Testis (tissue), 3 donors: ENCODE data around the gene RND3. TPM values are rescaled to one million over a fixed set of nuclear protein-coding genes. Genes with fewer than 3 reads are reported as not detected.

Experiments
- DNase-seq: peaks from one replicate; pipeline ENCODE4 v3.0.0-alpha.2; 2019
- H3K27ac ChIP-seq, 2 donors: fragments of 200-600 bp; sonication (generic); one replicate each; pipeline ENCODE4 v1.5.1; 2019
- H3K27me3 ChIP-seq: fragments of 200-600 bp; sonication (generic); one replicate; pipeline ENCODE4 v1.5.1; 2019
- H3K36me3 ChIP-seq: fragments of 200-600 bp; sonication (generic); one replicate; pipeline ENCODE4 v1.5.1; 2017; ENCODE audit warnings: low read depth; ENCODE audit errors: missing control alignments
- H3K4me1 ChIP-seq: fragments of 200-600 bp; sonication (generic); one replicate; pipeline ENCODE4 v1.5.1; 2019
- H3K4me3 ChIP-seq, 2 donors: fragments of 200-600 bp; sonication (generic); one replicate each; pipeline ENCODE4 v1.5.1; 2017 to 2019
- H3K9me3 ChIP-seq: fragments of 200-600 bp; sonication (generic); one replicate; pipeline ENCODE4 v1.5.1; 2017
- POLR2A ChIP-seq: fragments of 450-650 bp; IDR thresholded peaks from one replicate; pipeline ENCODE4 v1.6.1; 2017; ENCODE audit warnings: antibody characterized with exemption, mild to moderate bottlenecking, moderate library complexity
- WGBS, 2 donors: methylation state at CpG; one replicate each; pipeline ENCODE4 v1.1.5; 2018; 5-methylcytosine and 5-hydroxymethylcytosine counted together
- intact Hi-C: fragments of 100-400 bp; cut with DNase I; formaldehyde crosslinking; loops from one replicate; pipeline ENCODE4 v1.15.1; 2023; ENCODE audit warnings: low total_unique reads
- polyA plus RNA-seq: library from polyadenylated mRNA; stranded (reverse); fragments of 350-450 nt; fragmentation: Illumina TruSeq; extraction: RNeasy Lipid Tissue Mini Kit (QIAGEN cat#74804); gene quantifications from one replicate; pipeline ENCODE4 v1.2.3, GENCODE V29; 2014; ENCODE audit warnings: low read depth, low replicate concordance; ENCODE audit not compliant: insufficient read depth
- total RNA-seq, 2 donors: library from RNA; depleted of rRNA; stranded (reverse); fragments of >200 nt; gene quantifications; one replicate each; pipeline ENCODE4 v1.2.3, GENCODE V29; 2016
- TF ChIP-seq, protein P1 (sequence below), 3 experiments: fragments of 450-650 bp in 2 of 3; fragments of 200-600 bp in 1 of 3; sonication (generic) in 1 of 3; IDR thresholded peaks; one replicate each; pipeline ENCODE4 v1.5.1; 2016 to 2019; ENCODE audit warnings: antibody characterized with exemption in 3 of 3, mild to moderate bottlenecking in 2 of 3, moderate library complexity in 1 of 3

Gene RND3
- total and polyA plus RNA-seq, 3 donors from 2014 or later = 5.0 to 10.2 (median 8.0) TPM

DNA sequence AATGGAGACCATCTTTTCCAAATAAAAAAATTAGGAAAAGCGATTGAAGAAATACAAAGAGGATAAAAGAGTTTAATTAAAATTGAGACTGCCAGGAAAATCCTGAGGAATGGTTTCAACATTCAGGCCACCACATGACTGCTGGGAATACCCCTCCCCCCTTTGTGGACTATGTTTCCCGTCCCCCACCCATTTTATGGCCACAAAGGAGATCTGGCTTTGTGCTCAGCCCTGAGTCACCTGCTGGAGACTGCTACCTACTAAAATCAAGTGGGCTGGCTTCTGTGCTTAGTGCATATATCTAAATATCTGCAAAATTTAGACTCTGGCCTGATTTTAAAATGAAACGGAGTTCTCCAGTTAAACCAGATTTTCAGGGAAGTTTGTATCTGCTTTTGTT is 10.1 kb downstream of the RND3 start:
- Histone ChIP-seq H3K36me3 (no peaks in the 10 kb centered on the region), H3K27ac (no peak overlapping the region), H3K9me3 (no peaks in the 10 kb centered on the region), H3K4me3 (no peak overlapping the region), H3K4me1 (no peaks in the 10 kb centered on the region), H3K27me3 (no peaks in the 10 kb centered on the region)
- WGBS, 2 donors = 70 to 80% methylated on average over 3 of the region's 3 CpGs
- intact Hi-C loops = no loop called here
- DNase-seq = no peak
- no peak for TF ChIP-seq POLR2A
- TF ChIP-seq, protein P1, sequence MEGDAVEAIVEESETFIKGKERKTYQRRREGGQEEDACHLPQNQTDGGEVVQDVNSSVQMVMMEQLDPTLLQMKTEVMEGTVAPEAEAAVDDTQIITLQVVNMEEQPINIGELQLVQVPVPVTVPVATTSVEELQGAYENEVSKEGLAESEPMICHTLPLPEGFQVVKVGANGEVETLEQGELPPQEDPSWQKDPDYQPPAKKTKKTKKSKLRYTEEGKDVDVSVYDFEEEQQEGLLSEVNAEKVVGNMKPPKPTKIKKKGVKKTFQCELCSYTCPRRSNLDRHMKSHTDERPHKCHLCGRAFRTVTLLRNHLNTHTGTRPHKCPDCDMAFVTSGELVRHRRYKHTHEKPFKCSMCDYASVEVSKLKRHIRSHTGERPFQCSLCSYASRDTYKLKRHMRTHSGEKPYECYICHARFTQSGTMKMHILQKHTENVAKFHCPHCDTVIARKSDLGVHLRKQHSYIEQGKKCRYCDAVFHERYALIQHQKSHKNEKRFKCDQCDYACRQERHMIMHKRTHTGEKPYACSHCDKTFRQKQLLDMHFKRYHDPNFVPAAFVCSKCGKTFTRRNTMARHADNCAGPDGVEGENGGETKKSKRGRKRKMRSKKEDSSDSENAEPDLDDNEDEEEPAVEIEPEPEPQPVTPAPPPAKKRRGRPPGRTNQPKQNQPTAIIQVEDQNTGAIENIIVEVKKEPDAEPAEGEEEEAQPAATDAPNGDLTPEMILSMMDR (IDR thresholded peaks at IDR 0.05) = no peak

DNA sequence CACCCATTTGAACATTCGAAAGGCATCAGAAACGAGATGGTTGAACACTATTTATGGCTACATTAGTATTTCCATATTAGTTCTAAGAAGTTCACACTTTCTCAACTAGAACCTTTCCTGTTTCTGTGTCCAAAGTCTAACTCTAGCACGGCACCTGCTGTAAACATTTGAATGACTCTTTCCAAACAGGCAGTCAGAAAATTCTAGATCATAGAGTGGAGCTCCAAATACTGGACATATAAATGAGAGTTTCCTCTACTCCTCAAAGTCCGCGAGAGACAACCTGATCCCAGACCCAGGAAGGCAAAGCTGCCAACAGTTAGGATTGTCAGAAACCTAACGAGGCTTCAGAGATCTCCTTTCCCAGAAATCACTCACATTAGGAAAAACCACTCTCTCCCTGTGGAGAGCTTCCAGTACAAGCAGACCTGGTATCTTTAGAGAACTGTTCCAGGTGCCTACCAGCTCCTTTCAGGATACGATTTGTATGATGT is 10.6 kb downstream of the RND3 start:
- no peaks in the 10 kb centered on the region for H3K36me3 ChIP-seq
- 70 to 71% methylated on average over 7 of the region's 7 CpGs for WGBS, 2 donors
- H3K4me3 ChIP-seq = no peak overlapping the region
- H3K27me3 ChIP-seq = no peaks in the 10 kb centered on the region
- no peak for DNase-seq
- H3K27ac ChIP-seq = no peak overlapping the region
- intact Hi-C loops = no loop called here
- no peaks in the 10 kb centered on the region for H3K4me1 ChIP-seq
- no peaks in the 10 kb centered on the region for H3K9me3 ChIP-seq
- TF ChIP-seq, protein P1 (IDR thresholded peaks at IDR 0.05) = no peak
- no peak for TF ChIP-seq POLR2A

- WGBS, 2 donors = 54 to 57% methylated on average over 4 of the region's 4 CpGs
- H3K4me3 ChIP-seq = no peak overlapping the region
Observed at GRCh38 chr2:150476286-150476685, 11.2 kb downstream of the RND3 start.

DNA sequence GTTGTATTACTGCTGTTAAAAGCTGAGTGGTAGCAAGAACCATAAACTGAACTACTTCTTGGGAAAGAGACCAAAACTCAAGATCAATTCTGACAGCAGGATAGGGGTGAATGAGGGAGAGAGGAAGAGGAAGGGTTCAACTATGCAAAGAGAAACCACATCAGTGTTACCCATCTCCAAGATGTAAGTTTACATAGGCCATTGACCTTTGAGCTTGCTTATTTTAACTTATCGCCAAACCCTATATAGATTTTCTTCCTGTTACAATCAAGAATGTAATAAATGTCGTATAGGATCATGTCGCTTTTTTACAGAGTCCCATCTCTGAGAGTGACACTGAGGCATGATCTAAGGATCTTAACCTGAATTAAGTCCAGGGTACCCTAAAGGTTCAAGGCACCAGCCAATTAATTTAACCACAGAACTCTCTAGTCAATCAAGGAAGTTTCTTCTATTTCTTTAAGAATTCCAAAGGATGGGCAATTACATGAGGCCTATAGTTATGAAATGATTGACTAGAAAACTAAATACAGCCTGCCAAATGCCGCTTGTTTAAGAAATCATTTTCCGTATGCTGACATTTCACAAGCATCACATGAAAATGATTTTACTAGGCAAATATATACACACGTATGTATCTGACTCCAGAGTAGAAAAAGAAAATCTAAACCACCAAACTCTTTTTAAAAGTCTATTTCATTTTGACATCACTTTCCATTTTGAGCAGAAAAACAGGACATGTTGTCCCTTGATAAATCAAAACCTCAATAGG is 11.8 kb downstream of the RND3 start:
- WGBS, 2 donors = 93 to 94% methylated on average over 6 of the region's 6 CpGs
- no peaks in the 10 kb centered on the region for H3K9me3 ChIP-seq
- no peak for TF ChIP-seq POLR2A
- TF ChIP-seq, protein P1 (IDR thresholded peaks at IDR 0.05) = no peak
- intact Hi-C loops = no loop called here
- no peak for DNase-seq
- H3K4me3 ChIP-seq = no peak overlapping the region
- H3K36me3 ChIP-seq = no peaks in the 10 kb centered on the region
- H3K27ac ChIP-seq = no peak overlapping the region
- H3K27me3 ChIP-seq = no peaks in the 10 kb centered on the region
- H3K4me1 ChIP-seq = no peaks in the 10 kb centered on the region

More at GRCh38 chr2:150476286-150476685, 11.2 kb downstream of the RND3 start:
- Histone ChIP-seq H3K9me3 (no peaks in the 10 kb centered on the region), H3K36me3 (no peaks in the 10 kb centered on the region), H3K4me1 (no peaks in the 10 kb centered on the region), H3K27me3 (no peaks in the 10 kb centered on the region), H3K27ac (no peak overlapping the region)
- no peak for DNase-seq
- no peak for TF ChIP-seq POLR2A
- intact Hi-C loops = no loop called here

- no peaks in the 10 kb centered on the region for H3K9me3 ChIP-seq
- H3K4me3 ChIP-seq = no peak overlapping the region
- intact Hi-C loops = no loop called here
- no peaks in the 10 kb centered on the region for H3K27me3 ChIP-seq
- no peaks in the 10 kb centered on the region for H3K4me1 ChIP-seq
- TF ChIP-seq, protein P1 (IDR thresholded peaks at IDR 0.05) = no peak
- TF ChIP-seq POLR2A = no peak
- DNase-seq = no peak
- no peak overlapping the region for H3K27ac ChIP-seq
- H3K36me3 ChIP-seq = no peaks in the 10 kb centered on the region
- WGBS, 2 donors = 80 to 91% methylated on average over 4 of the region's 4 CpGs
Observed at GRCh38 chr2:150474326-150475074, 13.0 kb downstream of the RND3 start.
